ENCODE results near the gene RPTOR. TPM values are rescaled to one million over a fixed set of nuclear protein-coding genes. Genes with fewer than 3 reads are reported as not detected.
"Not testable (repeated sequence)": the region's sequence is repeated elsewhere in the genome, so short reads cannot be mapped to it uniquely, and the experiment has no call there.

The RPTOR gene
- total RNA-seq, 1 experiment from 2014 or later = 19.8 TPM

GRCh38 chr17:80751946-80752581 is 207.4 kb downstream of the RPTOR start:
- in situ Hi-C loops (cut with HindIII; ENCODE audit: low pct_unique_long_range_greater_than_20kb, low sequenced_read_pairs) = no loop called here
- no peak for DNase-seq (ENCODE audit: low read depth)

- no peak for DNase-seq (ENCODE audit: low read depth)
- in situ Hi-C loops (cut with HindIII; ENCODE audit: low pct_unique_long_range_greater_than_20kb, low sequenced_read_pairs) = no loop called here
Observed at GRCh38 chr17:80753685-80754345, 209.2 kb downstream of the RPTOR start.

GRCh38 chr17:80754846-80755245 is 210.2 kb downstream of the RPTOR start:
- DNase-seq (ENCODE audit: low read depth) = no peak
- in situ Hi-C loops (cut with HindIII; ENCODE audit: low pct_unique_long_range_greater_than_20kb, low sequenced_read_pairs) = no loop called here

- in situ Hi-C loops (cut with HindIII; ENCODE audit: low pct_unique_long_range_greater_than_20kb, low sequenced_read_pairs) = no loop called here
- no peak for DNase-seq (ENCODE audit: low read depth)
Observed at GRCh38 chr17:80755650-80756405, 211.2 kb downstream of the RPTOR start.

- in situ Hi-C loops (cut with HindIII; ENCODE audit: low pct_unique_long_range_greater_than_20kb, low sequenced_read_pairs) = no loop called here
- no peak for DNase-seq (ENCODE audit: low read depth)
Observed at GRCh38 chr17:80758481-80759376, 214.1 kb downstream of the RPTOR start.

GRCh38 chr17:80759377-80759673 is 214.7 kb downstream of the RPTOR start:
- DNase-seq (ENCODE audit: low read depth) = no peak
- in situ Hi-C loops (cut with HindIII; ENCODE audit: low pct_unique_long_range_greater_than_20kb, low sequenced_read_pairs) = no loop called here

- peak; percentile 20 for DNase-seq (ENCODE audit: low read depth)
- in situ Hi-C loops (cut with HindIII; ENCODE audit: low pct_unique_long_range_greater_than_20kb, low sequenced_read_pairs) = no loop called here
Observed at GRCh38 chr17:80760511-80760911, 215.9 kb downstream of the RPTOR start.

GRCh38 chr17:80761110-80761871 is 216.7 kb downstream of the RPTOR start:
- in situ Hi-C loops (cut with HindIII; ENCODE audit: low pct_unique_long_range_greater_than_20kb, low sequenced_read_pairs) = no loop called here
- DNase-seq (ENCODE audit: low read depth) = peak; percentile 71

GRCh38 chr17:80762076-80762475 is 217.4 kb downstream of the RPTOR start:
- in situ Hi-C loops (cut with HindIII; ENCODE audit: low pct_unique_long_range_greater_than_20kb, low sequenced_read_pairs) = no loop called here
- no peak for DNase-seq (ENCODE audit: low read depth)

- in situ Hi-C loops (cut with HindIII; ENCODE audit: low pct_unique_long_range_greater_than_20kb, low sequenced_read_pairs) = no loop called here
- DNase-seq (ENCODE audit: low read depth) = no peak
Observed at GRCh38 chr17:80763293-80763867, 218.7 kb downstream of the RPTOR start.

- in situ Hi-C loops (cut with HindIII; ENCODE audit: low pct_unique_long_range_greater_than_20kb, low sequenced_read_pairs); DNase-seq (ENCODE audit: low read depth): not testable (repeated sequence)
Observed at GRCh38 chr17:80764627-80765145, 220.0 kb downstream of the RPTOR start.

- in situ Hi-C loops (cut with HindIII; ENCODE audit: low pct_unique_long_range_greater_than_20kb, low sequenced_read_pairs) = no loop called here
- DNase-seq (ENCODE audit: low read depth) = no peak
Observed at GRCh38 chr17:80765241-80765961, 220.8 kb downstream of the RPTOR start.

- DNase-seq (ENCODE audit: low read depth) = no peak
- in situ Hi-C loops (cut with HindIII; ENCODE audit: low pct_unique_long_range_greater_than_20kb, low sequenced_read_pairs) = no loop called here
Observed at GRCh38 chr17:80766290-80766855, 221.7 kb downstream of the RPTOR start.

GRCh38 chr17:80768389-80768788 is 223.8 kb downstream of the RPTOR start:
- no peak for DNase-seq (ENCODE audit: low read depth)
- in situ Hi-C loops (cut with HindIII; ENCODE audit: low pct_unique_long_range_greater_than_20kb, low sequenced_read_pairs) = no loop called here

- in situ Hi-C loops (cut with HindIII; ENCODE audit: low pct_unique_long_range_greater_than_20kb, low sequenced_read_pairs) = no loop called here
- DNase-seq (ENCODE audit: low read depth) = no peak
Observed at GRCh38 chr17:80768936-80769335, 224.3 kb downstream of the RPTOR start.

GRCh38 chr17:80769516-80769915 is 224.9 kb downstream of the RPTOR start:
- in situ Hi-C loops (cut with HindIII; ENCODE audit: low pct_unique_long_range_greater_than_20kb, low sequenced_read_pairs) = no loop called here
- DNase-seq (ENCODE audit: low read depth) = no peak
